ENCODE measurements around the gene ZBTB40.

DNA sequence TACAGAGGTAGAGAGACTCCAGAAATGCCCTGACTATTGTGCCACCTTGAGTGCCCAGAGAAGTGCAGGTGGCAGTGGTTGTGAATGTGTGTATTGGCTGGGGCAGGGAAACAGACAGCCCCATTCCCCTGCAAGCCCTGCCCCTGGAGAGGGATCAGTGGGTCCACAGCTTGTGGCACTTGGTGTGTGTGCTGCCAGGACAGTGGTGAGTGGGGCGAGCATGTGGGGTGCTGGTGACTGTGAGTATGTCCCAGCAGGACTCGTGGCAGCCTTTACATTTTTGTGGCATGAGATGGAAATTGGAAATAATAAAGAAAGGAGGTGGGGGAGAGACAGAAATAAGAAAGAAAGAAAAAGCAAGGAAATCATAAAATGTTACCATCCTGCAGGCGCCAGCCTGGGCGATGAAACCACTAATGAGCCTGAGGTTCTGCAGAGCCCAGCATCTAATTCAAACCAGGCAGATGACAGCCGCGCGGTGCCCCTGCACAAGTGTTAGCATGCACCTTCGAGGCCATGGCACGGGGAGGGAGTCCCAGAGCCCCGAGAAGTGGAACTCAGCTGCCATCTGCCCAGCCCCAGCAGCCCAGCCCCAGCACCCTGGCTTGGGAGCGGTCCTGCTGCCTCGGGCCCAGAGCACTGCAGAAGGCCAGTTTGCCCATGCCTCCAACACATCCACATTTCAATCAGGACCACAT, 49.1 kb upstream of the ZBTB40 start:
- no peak for TF ChIP-seq EZH2phosphoT487 (conservative IDR thresholded peaks at IDR 0.05; ENCODE audit: low read length)
- TF ChIP-seq, protein P1, sequence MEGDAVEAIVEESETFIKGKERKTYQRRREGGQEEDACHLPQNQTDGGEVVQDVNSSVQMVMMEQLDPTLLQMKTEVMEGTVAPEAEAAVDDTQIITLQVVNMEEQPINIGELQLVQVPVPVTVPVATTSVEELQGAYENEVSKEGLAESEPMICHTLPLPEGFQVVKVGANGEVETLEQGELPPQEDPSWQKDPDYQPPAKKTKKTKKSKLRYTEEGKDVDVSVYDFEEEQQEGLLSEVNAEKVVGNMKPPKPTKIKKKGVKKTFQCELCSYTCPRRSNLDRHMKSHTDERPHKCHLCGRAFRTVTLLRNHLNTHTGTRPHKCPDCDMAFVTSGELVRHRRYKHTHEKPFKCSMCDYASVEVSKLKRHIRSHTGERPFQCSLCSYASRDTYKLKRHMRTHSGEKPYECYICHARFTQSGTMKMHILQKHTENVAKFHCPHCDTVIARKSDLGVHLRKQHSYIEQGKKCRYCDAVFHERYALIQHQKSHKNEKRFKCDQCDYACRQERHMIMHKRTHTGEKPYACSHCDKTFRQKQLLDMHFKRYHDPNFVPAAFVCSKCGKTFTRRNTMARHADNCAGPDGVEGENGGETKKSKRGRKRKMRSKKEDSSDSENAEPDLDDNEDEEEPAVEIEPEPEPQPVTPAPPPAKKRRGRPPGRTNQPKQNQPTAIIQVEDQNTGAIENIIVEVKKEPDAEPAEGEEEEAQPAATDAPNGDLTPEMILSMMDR (IDR thresholded peaks at IDR 0.05; ENCODE audit: insufficient read depth, low read length, poor library complexity, severe bottlenecking): no peak
